GM12878 (cell line): ENCODE results near the gene BRF1. TPM values are rescaled to one million over a fixed set of nuclear protein-coding genes. Genes with fewer than 3 reads are reported as not detected.

Experiments used
- ATAC-seq: fragments of 200-7000 bp; cut with Tn5 transposase; 3 replicates; pipeline ENCODE4 v1.9.1; 2020; ENCODE audit warnings: mild to moderate bottlenecking, moderate library complexity
- BruUV-seq: library from RNA; stranded (reverse); fragments of 400-500 nt; replicated peaks from 2 replicates; lab custom pipeline; 2021; lab: Mats Ljungman, UMichigan
- CTCF ChIA-PET: fragments of 300-600 bp; sonication (Branson Sonifier 250); formaldehyde crosslinking; extraction: SDS; loops from one replicate; lab custom pipeline; 2021; ENCODE audit warnings: inconsistent platforms; lab: Yijun Ruan, JAX
- POLR2A ChIA-PET: fragments of 350-600 bp; formaldehyde crosslinking; extraction: SDS; loops from one replicate; lab custom pipeline; 2021; ENCODE audit warnings: inconsistent platforms; lab: Charles Lee
- RAD21 ChIA-PET: fragments of 300-600 bp; sonication (Branson Sonifier 250); formaldehyde crosslinking; loops from one replicate; lab custom pipeline; 2023; ENCODE audit warnings: antibody characterized with exemption; ENCODE audit not compliant: unreplicated experiment; lab: Charles Lee
- SMC1A ChIA-PET: fragments of 300-600 bp; sonication (Branson Sonifier 250); formaldehyde crosslinking; loops from one replicate; lab custom pipeline; 2023; ENCODE audit not compliant: unreplicated experiment, uncharacterized antibody; lab: Charles Lee
- DNase-seq: peaks from one replicate; pipeline ENCODE4 v3.0.0-alpha.2; 2011; ENCODE audit warnings: low read depth, low spot score
- FAIRE-seq: peaks from 3 replicates; lab custom pipeline; 2011; peaks lifted over from hg19 to GRCh38; lab: Jason Lieb, UNC
- H2AFZ ChIP-seq: 2 replicates; pipeline ENCODE4 v1.6.0; 2011; ENCODE audit warnings: low read depth, low read length, control low read depth; ENCODE audit not compliant: control insufficient read depth
- H3K27ac ChIP-seq: 2 replicates; pipeline ENCODE4 v1.5.1; 2011; ENCODE audit warnings: control low read depth; ENCODE audit not compliant: control insufficient read depth, insufficient read depth
- H3K27me3 ChIP-seq, 2 experiments: replicated peaks in 1 of 2; 2 replicates each; pipeline versions ENCODE4 v1.6.0 to v1.6.1; 2011; ENCODE audit warnings: low read length in 1 of 2; ENCODE audit not compliant: control insufficient read depth in 2 of 2, insufficient read depth in 2 of 2
- H3K36me3 ChIP-seq, 2 experiments: 2 replicates each; pipeline ENCODE4 v1.5.1; 2011; ENCODE audit warnings: low read length in 1 of 2; ENCODE audit not compliant: control insufficient read depth in 2 of 2, insufficient read depth in 2 of 2
- H3K4me1 ChIP-seq: 2 replicates; pipeline ENCODE4 v1.6.1; 2011; ENCODE audit warnings: mild to moderate bottlenecking, low read length, moderate library complexity, mixed read lengths; ENCODE audit not compliant: control insufficient read depth, insufficient read depth
- H3K4me2 ChIP-seq: 2 replicates; pipeline ENCODE4 v1.6.0; 2011; ENCODE audit warnings: control low read depth; ENCODE audit not compliant: control insufficient read depth, insufficient read depth
- H3K4me3 ChIP-seq: fragments of 200-600 bp; sonication (generic); 2 replicates; pipeline ENCODE4 v1.5.1; 2016
- H3K79me2 ChIP-seq: 2 replicates; pipeline ENCODE4 v1.6.0; 2011; ENCODE audit warnings: low read length; ENCODE audit not compliant: control insufficient read depth, insufficient read depth
- H3K9ac ChIP-seq: 2 replicates; pipeline ENCODE4 v1.8.0; 2011; ENCODE audit warnings: low read length, control low read depth, mixed read lengths; ENCODE audit not compliant: control insufficient read depth, insufficient read depth
- H3K9me3 ChIP-seq: replicated peaks from 3 replicates; pipeline ENCODE4 v1.5.1; 2011; ENCODE audit warnings: mild to moderate bottlenecking, low read length; ENCODE audit not compliant: control insufficient read depth, insufficient read depth
- H4K20me1 ChIP-seq: 2 replicates; pipeline ENCODE4 v1.6.0; 2011; ENCODE audit not compliant: control insufficient read depth, insufficient read depth
- BCL3 ChIP-seq: IDR thresholded peaks from 2 replicates; pipeline ENCODE4 v1.6.1; 2011; ENCODE audit warnings: borderline replicate concordance, low read depth, mild to moderate bottlenecking, moderate library complexity, low read length; ENCODE audit not compliant: insufficient read depth, poor library complexity, severe bottlenecking
- BRCA1 ChIP-seq: IDR thresholded peaks from 2 replicates; pipeline ENCODE4 v1.6.1; 2011; ENCODE audit warnings: low read depth, low read length, improper control_type of control experiment
- NKRF ChIP-seq: fragments of 450-650 bp; conservative IDR thresholded peaks from 2 replicates; pipeline ENCODE4 v1.6.1; 2017; ENCODE audit warnings: mild to moderate bottlenecking, moderate library complexity
- PAX5 ChIP-seq: IDR thresholded peaks from 2 replicates; pipeline ENCODE4 v1.6.1; 2011; ENCODE audit warnings: low read depth, low read length, borderline replicate concordance
- WGBS: methylation state at CpG from one replicate; pipeline ENCODE4 v1.1.6; 2016; ENCODE audit warnings: low lambda C conversion rate; ENCODE audit not compliant: insufficient replicate concordance, insufficient coverage; ENCODE audit errors: missing lambda C conversion rate; 5-methylcytosine and 5-hydroxymethylcytosine counted together
- in situ Hi-C: fragments of 300-500 bp; cut with MboI; formaldehyde crosslinking; loops from 9 replicates; pipeline ENCODE4 v1.14.3; 2018; ENCODE audit warnings: mixed read lengths
- intact Hi-C: fragments of 100-400 bp; cut with micrococcal nuclease; formaldehyde crosslinking; loops from one replicate; pipeline ENCODE4 v1.14.2; 2022; ENCODE audit not compliant: unreplicated experiment
- polyA plus RNA-seq, 11 experiments: library from polyadenylated mRNA; depleted of rRNA in 4 of 11; unstranded in 6 of 11; stranded (reverse) in 5 of 11; fragments of >200 nt; fragmentation: Nextera tagmentation in 4 of 11; fragmentation: Illumina TruSeq in 1 of 11; extraction: Ambion mirVana in 4 of 11; extraction: Trizol in 1 of 11; gene quantifications; 1 replicate in 1 of 11; 2 replicates in 10 of 11; pipeline versions ENCODE4 v1.2.1 to v1.2.3, GENCODE V29; 2011 to 2016; ENCODE audit warnings: inconsistent platforms in 2 of 11, missing spikeins in 2 of 11, low read depth in 1 of 11
- total RNA-seq, 4 experiments: library from RNA; depleted of rRNA in 3 of 4; stranded (reverse); fragments of >200 nt in 3 of 4; fragmentation: Illumina TruSeq in 1 of 4; extraction: Trizol in 1 of 4; gene quantifications; 2 replicates each; pipeline versions ENCODE4 v1.2.1 to v1.2.3, GENCODE V29; 2013 to 2021

Gene BRF1
- total and polyA plus RNA-seq, 10 of the 15 experiments (the other 5 are each of a cell fraction or from before 2014, with no cell fraction given) = 0.21 to 33.5 (median 10.7) TPM

- CTCF ChIA-PET = no interaction called here
- RAD21 ChIA-PET = no interaction called here
- WGBS = 89% methylated on average over 16 of the region's 16 CpGs
- H4K20me1 ChIP-seq = no peaks in the 10 kb centered on the region
- no peak overlapping the region for H3K4me3 ChIP-seq
- no peaks in the 10 kb centered on the region for H3K79me2 ChIP-seq
- DNase-seq (no peak), FAIRE-seq (no peak), ATAC-seq (no peak)
- no peak overlapping the region for H3K4me2 ChIP-seq
- no peak overlapping the region for H3K9ac ChIP-seq
- no peaks in the 10 kb centered on the region for H3K4me1 ChIP-seq
- BruUV-seq = no TSS peak
- no peak overlapping the region for H3K27ac ChIP-seq
- H3K36me3 ChIP-seq = peaks cover 7 to 34% of the 10 kb centered on the region in 2 experiments; a peak in 3 of 4 replicates
- in situ Hi-C loops = no loop called here
- no peaks in the 10 kb centered on the region for H3K9me3 ChIP-seq
- POLR2A ChIA-PET = no interaction called here
- SMC1A ChIA-PET = no interaction called here
- intact Hi-C loops = no loop called here
- no peaks in the 10 kb centered on the region for H3K27me3 ChIP-seq
- TF ChIP-seq NKRF = no peak
- TF ChIP-seq BCL3 = peak; percentile 15
- no peak for TF ChIP-seq BRCA1
- TF ChIP-seq PAX5 = peak; percentile 73; the same call in 1 of the 2 replicates
- H2AFZ ChIP-seq = no peak overlapping the region
Measured at GRCh38 chr14:105223260-105223659, 77.5 kb downstream of the BRF1 start.
